Astrocyte of the spinal cord (primary cell): ENCODE measurements around the gene HNF1B.

Experiments
- DNase-seq: peaks from one replicate; pipeline ENCODE4 v3.0.0; 2011; ENCODE audit warnings: low read depth, low spot score
- H3K4me3 ChIP-seq: 2 replicates; pipeline ENCODE4 v1.5.1; 2011; ENCODE audit warnings: low read depth, mild to moderate bottlenecking, low read length, moderate library complexity
- in situ Hi-C: cut with HindIII; loops from 2 replicates; pipeline ENCODE4 v1.10.0; 2017; ENCODE audit warnings: low sequenced_read_pairs
- TF ChIP-seq, protein P1 (sequence below): IDR thresholded peaks from 2 replicates; pipeline ENCODE4 v1.5.1; 2012; ENCODE audit warnings: low read depth, mild to moderate bottlenecking, low read length, inconsistent platforms

The HNF1B gene

DNA sequence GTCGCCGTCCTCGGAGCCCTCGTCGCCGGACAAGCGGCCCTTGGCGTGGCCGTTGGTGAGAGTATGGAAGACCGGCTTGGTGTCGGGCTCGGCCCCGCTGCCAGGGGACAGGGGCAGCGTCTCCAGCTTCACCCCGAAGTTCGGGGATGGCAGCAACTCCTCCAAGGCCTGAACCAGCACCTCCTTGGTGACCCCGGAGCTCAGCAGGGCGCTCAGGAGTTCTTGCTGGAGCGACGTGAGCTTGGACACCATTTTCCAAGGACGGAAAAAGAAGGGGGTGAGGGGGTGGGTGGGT lies 279 bp downstream of the HNF1B start:
- H3K4me3 ChIP-seq, result no peak overlapping the region
- in situ Hi-C loops, result no loop called here
- DNase-seq, result no peak
- TF ChIP-seq, protein P1, sequence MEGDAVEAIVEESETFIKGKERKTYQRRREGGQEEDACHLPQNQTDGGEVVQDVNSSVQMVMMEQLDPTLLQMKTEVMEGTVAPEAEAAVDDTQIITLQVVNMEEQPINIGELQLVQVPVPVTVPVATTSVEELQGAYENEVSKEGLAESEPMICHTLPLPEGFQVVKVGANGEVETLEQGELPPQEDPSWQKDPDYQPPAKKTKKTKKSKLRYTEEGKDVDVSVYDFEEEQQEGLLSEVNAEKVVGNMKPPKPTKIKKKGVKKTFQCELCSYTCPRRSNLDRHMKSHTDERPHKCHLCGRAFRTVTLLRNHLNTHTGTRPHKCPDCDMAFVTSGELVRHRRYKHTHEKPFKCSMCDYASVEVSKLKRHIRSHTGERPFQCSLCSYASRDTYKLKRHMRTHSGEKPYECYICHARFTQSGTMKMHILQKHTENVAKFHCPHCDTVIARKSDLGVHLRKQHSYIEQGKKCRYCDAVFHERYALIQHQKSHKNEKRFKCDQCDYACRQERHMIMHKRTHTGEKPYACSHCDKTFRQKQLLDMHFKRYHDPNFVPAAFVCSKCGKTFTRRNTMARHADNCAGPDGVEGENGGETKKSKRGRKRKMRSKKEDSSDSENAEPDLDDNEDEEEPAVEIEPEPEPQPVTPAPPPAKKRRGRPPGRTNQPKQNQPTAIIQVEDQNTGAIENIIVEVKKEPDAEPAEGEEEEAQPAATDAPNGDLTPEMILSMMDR, result no peak

DNA sequence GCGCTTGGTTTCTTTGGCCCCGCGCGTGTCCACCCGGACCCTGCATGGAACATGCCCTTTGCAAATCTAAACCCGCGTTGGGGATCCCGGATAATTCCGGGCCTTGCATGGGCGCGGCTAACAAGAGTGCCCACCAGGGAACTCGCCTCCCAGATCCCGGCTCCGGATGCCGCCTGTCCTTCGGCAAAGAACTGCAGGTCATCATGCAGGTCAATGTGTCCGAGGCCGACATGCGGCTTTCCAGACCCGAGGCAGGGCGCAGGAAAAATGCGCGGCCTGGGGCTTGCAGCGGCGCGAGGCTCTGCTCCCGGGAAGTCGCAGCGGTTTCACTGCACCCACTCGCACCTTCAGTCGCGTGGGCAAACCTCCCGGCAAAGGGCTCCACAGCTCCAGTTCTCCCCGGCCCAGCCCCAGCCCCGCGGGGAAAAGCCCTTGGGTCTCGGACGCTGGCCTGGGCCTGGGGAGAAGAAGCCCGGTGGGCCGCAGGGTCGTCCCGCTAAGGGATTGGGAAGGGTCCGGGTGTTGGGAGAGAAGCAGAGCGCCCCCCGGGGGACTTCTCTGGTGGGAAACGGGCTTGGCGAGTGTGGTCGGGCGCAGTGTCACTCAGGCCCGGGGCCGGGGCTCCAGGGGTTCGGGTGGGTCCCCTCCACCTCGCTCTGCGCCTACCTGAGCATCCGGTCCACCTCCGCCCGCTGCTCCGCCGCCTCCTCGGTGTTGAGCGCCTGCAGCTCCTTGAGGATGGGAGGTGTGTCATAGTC lies 805 bp downstream of the HNF1B start:
- no peak overlapping the region for H3K4me3 ChIP-seq
- no peak for DNase-seq
- in situ Hi-C loops, result no loop called here
- TF ChIP-seq, protein P1, result no peak

DNA sequence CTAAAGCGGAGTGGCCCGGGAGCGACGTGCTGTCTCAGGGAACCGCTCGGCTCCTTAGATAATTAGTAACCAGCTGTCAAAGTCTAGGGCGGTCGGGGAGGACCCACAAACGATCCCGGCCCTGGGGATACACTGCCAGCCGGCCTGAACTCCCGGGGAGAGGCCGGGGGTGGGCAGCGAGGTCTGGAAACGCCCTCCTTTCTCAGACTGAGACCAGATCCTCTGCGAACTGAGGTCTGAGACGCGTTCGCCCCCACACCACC lies 1.3 kb downstream of the HNF1B start:
- in situ Hi-C loops, result no loop called here
- H3K4me3 ChIP-seq, result no peak overlapping the region
- TF ChIP-seq, protein P1, result no peak
- DNase-seq, result no peak

DNA sequence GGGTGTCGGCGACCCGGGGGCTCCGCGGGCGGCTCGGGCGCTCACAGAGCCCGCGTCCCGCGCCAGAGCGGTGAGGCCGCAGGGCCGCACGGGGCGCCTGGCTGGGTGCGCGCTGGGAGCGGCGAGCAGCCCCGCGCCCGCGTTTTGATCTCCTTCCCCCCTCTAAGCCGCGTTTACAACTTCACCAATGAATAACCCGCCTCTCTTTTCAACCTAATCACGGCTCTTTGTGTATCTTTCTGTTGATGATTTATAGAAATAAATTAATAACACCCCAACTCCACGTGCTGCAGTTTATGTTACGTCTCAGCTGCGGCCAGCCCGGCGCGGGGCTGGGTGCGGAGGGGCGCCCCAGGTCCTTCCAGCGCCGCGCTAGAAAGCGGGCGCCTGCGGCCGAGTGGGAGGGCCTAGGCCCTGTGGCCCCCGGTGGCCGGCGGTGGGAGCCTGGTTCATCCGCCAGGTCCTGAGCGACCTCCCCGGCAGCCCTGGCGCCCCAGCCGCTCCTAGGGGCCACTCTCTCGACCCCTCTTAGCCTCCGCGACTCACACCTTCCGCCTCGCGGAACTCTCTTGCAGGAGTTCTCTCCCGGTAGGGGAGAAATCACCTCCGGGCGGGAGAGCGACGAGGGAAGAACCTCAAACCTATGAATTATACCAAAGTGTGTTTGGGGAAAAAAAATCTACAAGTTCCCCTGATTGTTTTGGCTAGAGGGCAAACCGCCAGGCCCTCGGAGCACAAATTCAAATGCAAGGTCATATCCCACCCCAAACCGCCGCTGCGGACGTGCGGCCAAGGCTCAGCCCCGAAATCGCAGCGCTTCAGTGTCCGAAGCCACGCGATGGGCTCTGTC lies 1.9 kb downstream of the HNF1B start:
- in situ Hi-C loops, result no loop called here
- TF ChIP-seq, protein P1, result no peak
- no peak overlapping the region for H3K4me3 ChIP-seq
- DNase-seq, result no peak

DNA sequence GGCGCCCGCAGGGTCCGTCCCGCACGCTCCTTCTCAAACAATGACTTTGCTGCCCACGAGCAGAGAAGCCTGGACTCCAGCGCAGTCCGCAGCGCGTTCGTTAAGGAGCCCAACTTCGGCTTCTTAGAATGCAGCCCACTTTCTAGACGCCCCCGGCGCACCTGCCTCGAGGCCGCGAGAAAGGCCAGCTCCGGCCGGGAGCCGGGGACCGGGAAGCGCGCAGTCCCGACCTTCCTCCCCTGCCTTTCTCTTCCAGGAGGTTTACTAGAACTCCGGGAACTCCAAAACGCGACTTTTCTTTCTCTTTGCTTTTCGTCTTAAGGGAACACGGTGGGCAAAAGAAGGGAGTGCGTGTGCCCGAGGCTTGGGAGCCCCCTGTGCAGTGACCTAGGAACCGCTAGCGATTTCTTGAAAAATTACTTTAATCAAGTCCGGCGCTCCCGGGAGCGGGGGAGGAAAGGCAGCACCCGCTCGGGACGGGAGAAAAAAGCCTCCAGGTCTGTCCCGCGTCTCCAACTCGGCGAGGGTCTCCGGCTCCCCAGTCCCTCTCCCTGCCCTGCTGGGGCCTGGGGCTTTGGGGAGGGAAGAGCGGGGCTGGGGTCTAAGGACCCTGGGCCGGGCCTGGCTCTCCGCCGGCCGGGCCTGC lies 2.6 kb downstream of the HNF1B start:
- peak overlapping the region; percentile 33 for H3K4me3 ChIP-seq
- DNase-seq, result peak; percentile 38
- in situ Hi-C loops, result no loop called here
- TF ChIP-seq, protein P1, result no peak

DNA sequence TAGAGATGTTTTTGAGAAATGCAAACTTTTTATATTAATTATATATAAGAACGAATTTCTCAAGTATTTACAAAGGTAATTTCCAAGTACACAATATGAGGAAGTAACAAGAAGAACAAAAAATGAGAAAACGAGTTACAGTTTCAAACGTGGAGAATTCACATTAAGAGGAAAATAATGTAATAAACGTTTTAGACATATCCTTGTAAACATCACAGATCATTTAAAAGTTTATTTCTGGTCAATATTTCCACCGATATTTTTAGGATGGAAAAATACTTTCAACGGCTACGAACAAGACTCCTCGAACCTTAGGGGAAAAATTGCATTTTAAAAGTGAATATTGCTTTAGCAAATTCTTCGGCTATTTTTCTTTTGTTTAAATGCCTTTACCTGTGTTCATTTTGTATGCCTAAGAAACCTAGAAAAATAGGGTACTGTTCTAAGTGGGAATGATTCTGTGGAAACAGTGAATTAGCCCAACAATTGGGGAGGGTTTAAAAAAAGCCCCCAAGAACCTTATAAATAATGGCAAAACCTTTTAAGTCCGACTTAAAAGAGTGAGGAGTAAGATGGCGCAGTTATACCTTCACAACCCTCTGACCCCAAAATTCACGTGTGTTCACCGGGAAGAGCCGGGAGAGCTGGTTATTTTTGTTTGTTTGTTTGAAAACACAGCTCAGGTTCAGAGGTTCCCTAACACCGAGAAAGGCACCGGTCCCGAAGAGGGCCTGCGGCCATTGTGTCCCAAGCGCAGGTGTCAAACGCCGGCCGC lies 3.3 kb downstream of the HNF1B start:
- in situ Hi-C loops, result no loop called here
- peak overlapping the region; percentile 33 for H3K4me3 ChIP-seq
- TF ChIP-seq, protein P1, result no peak
- DNase-seq, result no peak
